GM10266 (cell line): ENCODE measurements around the gene SNRNP25.
"Not testable (repeated sequence)": the region's sequence is repeated elsewhere in the genome, so short reads cannot be mapped to it uniquely, and the experiment has no call there.

ENCODE experiments used
- DNase-seq: peaks from one replicate; pipeline ENCODE4 v3.0.0; 2012; ENCODE audit errors: extremely low spot score
- TF ChIP-seq, protein P1 (sequence below): IDR thresholded peaks from 2 replicates; pipeline ENCODE4 v1.5.1; 2012; ENCODE audit warnings: mild to moderate bottlenecking, low read depth; ENCODE audit not compliant: control insufficient read depth, insufficient read depth; ENCODE audit errors: missing control alignments

Gene SNRNP25

DNA sequence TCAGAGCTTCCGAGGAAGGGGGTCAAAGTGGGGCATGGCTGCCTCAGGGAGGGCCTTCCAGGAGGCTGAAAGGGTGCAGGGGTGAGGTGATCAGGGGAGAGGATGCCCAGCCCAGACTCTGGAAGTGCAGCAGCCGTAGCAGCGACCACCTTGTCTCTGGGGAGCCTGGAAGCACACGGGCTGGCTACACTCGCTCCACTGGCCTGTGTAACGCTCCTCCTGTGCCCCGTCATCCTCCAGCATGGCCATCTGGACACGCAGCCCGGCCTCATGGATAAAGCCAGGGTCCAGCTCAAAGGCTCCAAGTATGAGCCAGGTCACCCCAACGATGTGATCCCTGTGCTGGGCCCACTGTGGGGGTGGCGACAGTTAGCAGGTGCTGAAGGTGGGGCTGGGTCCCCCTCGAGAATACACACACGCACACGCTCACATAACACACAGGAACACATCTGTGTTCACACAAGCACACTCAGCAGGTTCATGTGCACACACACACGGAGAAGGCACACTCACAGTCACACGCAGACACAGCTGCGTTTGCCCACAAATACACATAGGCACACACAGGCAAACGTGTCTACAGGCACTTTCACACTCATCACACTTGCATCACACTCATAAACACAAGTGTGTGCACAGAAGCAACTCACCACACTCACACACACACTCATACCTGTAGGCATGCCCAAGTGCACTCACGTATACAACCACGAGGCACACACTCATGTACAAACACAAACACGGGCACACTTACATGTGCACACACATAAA lies 19.6 kb upstream of the SNRNP25 start:
- TF ChIP-seq, protein P1, sequence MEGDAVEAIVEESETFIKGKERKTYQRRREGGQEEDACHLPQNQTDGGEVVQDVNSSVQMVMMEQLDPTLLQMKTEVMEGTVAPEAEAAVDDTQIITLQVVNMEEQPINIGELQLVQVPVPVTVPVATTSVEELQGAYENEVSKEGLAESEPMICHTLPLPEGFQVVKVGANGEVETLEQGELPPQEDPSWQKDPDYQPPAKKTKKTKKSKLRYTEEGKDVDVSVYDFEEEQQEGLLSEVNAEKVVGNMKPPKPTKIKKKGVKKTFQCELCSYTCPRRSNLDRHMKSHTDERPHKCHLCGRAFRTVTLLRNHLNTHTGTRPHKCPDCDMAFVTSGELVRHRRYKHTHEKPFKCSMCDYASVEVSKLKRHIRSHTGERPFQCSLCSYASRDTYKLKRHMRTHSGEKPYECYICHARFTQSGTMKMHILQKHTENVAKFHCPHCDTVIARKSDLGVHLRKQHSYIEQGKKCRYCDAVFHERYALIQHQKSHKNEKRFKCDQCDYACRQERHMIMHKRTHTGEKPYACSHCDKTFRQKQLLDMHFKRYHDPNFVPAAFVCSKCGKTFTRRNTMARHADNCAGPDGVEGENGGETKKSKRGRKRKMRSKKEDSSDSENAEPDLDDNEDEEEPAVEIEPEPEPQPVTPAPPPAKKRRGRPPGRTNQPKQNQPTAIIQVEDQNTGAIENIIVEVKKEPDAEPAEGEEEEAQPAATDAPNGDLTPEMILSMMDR = no peak
- no peak for DNase-seq

GRCh38 chr16:34648-34987 lies 19.0 kb upstream of the SNRNP25 start:
- DNase-seq = no peak
- TF ChIP-seq, protein P1 = no peak

- peak; percentile 26 for DNase-seq
- TF ChIP-seq, protein P1 = no peak
Measured at GRCh38 chr16:35011-35677, 18.5 kb upstream of the SNRNP25 start.

- no peak for DNase-seq
- TF ChIP-seq, protein P1 = no peak
Measured at GRCh38 chr16:35678-36305, 17.8 kb upstream of the SNRNP25 start.

GRCh38 chr16:36336-36984 lies 17.2 kb upstream of the SNRNP25 start:
- TF ChIP-seq, protein P1 = no peak

DNA sequence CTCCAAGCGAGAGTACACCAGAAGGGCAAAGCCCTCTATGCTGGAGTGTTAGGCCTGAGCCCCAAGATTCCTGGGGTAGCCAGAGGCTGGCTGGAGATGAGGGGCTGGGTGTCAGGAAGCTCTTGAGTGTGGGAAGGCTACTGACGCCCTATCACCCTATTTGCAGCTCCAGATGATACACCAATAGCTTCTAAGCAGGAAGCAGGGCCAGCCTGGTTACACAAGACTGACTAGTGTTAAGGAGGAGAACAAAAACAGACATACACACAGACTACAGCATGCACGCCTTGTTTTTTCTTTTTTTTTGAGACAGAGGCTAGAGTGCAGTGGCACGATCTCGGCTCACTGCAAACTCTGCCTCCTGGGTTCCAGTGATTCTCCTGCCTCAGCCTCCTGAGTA lies 16.1 kb upstream of the SNRNP25 start:
- TF ChIP-seq, protein P1 = no peak
- DNase-seq = no peak

More at GRCh38 chr16:36336-36984, 17.2 kb upstream of the SNRNP25 start:
- no peak for DNase-seq

GRCh38 chr16:38206-38605 lies 15.4 kb upstream of the SNRNP25 start:
- DNase-seq = not testable (repeated sequence)
